Measurements from ENCODE around the gene HRG. TPM values are rescaled to one million over a fixed set of nuclear protein-coding genes. Genes with fewer than 3 reads are reported as not detected.
"Not testable (repeated sequence)": the region's sequence is repeated elsewhere in the genome, so short reads cannot be mapped to it uniquely, and the experiment has no call there.

HRG gene
- total and polyA plus RNA-seq, 2 of the 8 experiments (the other 6 are each of a cell fraction or from before 2014, with no cell fraction given), result 0.03 to 0.15 TPM

DNA sequence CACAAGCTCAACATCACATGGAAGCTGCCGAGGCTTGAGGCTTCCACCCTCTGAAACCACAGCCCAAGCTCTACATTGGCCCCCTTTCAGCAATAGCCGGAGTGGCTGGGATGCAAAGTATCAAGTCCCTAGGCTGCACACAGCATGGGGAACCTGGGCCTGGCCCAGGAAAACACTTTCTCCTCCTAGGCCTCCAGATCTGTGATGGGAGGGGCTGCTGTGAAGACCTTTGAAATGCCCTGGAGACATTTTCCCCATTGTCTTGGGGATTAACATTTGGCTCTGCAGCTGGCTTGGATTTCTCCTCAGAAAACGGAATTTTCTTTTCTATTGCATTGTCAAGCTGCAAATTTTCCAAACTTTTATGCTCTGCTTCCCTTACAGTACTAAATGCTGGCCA lies 18.2 kb downstream of the HRG start (continued):
- TF ChIP-seq, protein P1, sequence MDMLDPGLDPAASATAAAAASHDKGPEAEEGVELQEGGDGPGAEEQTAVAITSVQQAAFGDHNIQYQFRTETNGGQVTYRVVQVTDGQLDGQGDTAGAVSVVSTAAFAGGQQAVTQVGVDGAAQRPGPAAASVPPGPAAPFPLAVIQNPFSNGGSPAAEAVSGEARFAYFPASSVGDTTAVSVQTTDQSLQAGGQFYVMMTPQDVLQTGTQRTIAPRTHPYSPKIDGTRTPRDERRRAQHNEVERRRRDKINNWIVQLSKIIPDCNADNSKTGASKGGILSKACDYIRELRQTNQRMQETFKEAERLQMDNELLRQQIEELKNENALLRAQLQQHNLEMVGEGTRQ (IDR thresholded peaks at IDR 0.05; ENCODE audit: low read length), result no peak
- no peak for TF ChIP-seq BACH1 (IDR thresholded peaks at IDR 0.05; ENCODE audit: low read length)
- TF ChIP-seq SIRT6 (IDR thresholded peaks at IDR 0.05; ENCODE audit: low read length), result no peak
- no peak for TF ChIP-seq HDAC6 (IDR thresholded peaks at IDR 0.05; ENCODE audit: low read depth, low read length)
- no peak for TF ChIP-seq CBX8 (IDR thresholded peaks at IDR 0.05; ENCODE audit: borderline replicate concordance, low read depth, low read length)
- no peak for TF ChIP-seq RFX5 (IDR thresholded peaks at IDR 0.05; ENCODE audit: borderline replicate concordance, low read depth, low read length)

DNA sequence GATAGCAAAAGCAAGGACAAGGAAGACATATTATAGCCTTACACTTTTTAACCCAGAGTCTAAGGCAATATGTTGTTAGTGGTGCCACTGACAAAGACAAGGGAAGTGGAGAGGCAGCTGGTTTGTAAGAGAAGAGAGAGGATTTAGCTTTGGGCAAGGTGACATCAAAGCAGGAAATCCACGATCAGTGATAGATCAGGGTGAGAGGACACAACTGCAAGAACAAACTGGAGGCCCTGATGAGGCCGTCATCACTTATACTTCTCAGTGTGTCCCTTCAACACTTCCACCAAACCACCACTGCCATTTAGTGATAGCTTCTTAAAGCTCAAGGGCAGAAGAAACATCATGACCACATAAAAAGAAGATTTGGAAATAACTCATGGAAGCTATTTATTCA lies 20.7 kb downstream of the HRG start:
- H3K4me1 ChIP-seq (replicated peaks in 1 of 4; ENCODE audit: control insufficient read depth in 3 of 4, insufficient read depth in 4 of 4, low read length in 3 of 4); H3K4ac ChIP-seq (replicated peaks; ENCODE audit: insufficient read length, low read depth, low read length); H2AFZ ChIP-seq (ENCODE audit: low read length); H4K91ac ChIP-seq (replicated peaks; ENCODE audit: insufficient read length, low read length); POLR2A ChIA-PET (ENCODE audit: partially characterized antibody); H3K9ac ChIP-seq (replicated peaks in 1 of 4; ENCODE audit: extremely low read depth in 1 of 4, low read depth in 3 of 4, low read length in 3 of 4); FAIRE-seq; H3K14ac ChIP-seq (ENCODE audit: insufficient read length); H3K23me2 ChIP-seq (ENCODE audit: low read depth, low read length); H2BK12ac ChIP-seq (ENCODE audit: low read depth, low read length); H2BK5ac ChIP-seq (ENCODE audit: low read depth, low read length); H4K8ac ChIP-seq (ENCODE audit: extremely low read depth, insufficient read depth, low read length); H3K79me1 ChIP-seq (ENCODE audit: low read depth, low read length); H3K36me3 ChIP-seq (ENCODE audit: control insufficient read depth in 2 of 4, insufficient read depth in 4 of 4, low read length in 3 of 4); H2AK5ac ChIP-seq (ENCODE audit: low read depth, low read length); H3K4me3 ChIP-seq (ENCODE audit: extremely low read depth in 1 of 4, insufficient read depth in 2 of 4, low read depth in 3 of 4, low read length in 4 of 4); H2BK15ac ChIP-seq (ENCODE audit: low read length); H3K27ac ChIP-seq (ENCODE audit: low read depth, low read length); H2BK20ac ChIP-seq (ENCODE audit: low read length); H3K27me3 ChIP-seq (replicated peaks in 1 of 4; ENCODE audit: control insufficient read depth in 3 of 4, extremely low read depth in 1 of 4, insufficient read depth in 3 of 4, low read length in 3 of 4); H3K4me2 ChIP-seq (ENCODE audit: insufficient read depth in 1 of 2, low read depth in 2 of 2, low read length in 2 of 2); H4K20me1 ChIP-seq (replicated peaks in 1 of 2; ENCODE audit: control insufficient read depth in 1 of 2, insufficient read depth in 2 of 2, low read length in 2 of 2); H2BK120ac ChIP-seq (replicated peaks; ENCODE audit: low read depth, low read length); H3K23ac ChIP-seq (ENCODE audit: insufficient read length); H3K18ac ChIP-seq (ENCODE audit: extremely low read depth, low read length); H3K56ac ChIP-seq (replicated peaks; ENCODE audit: insufficient read length, low read depth, low read length); H3K79me2 ChIP-seq (ENCODE audit: control insufficient read depth in 1 of 2, insufficient read depth in 2 of 2, low read length in 2 of 2); H4K5ac ChIP-seq (ENCODE audit: insufficient read length, low read depth, low read length); DNase-seq (ENCODE audit: low read depth in 1 of 2, low spot score in 2 of 2): not testable (repeated sequence)
- CTCF ChIA-PET (ENCODE audit: partially characterized antibody), result interaction anchor here (0.9 kb wide), 1 partner anchor 69 kb away, joined by 3 read pairs; no protein-coding TSS in a partner anchor
- H3K9me3 ChIP-seq (ENCODE audit: insufficient read depth in 2 of 2, low read depth in 1 of 2, low read length in 1 of 2), result peaks cover 6 to 12% of the 10 kb centered on the region in 2 experiments; a peak in 2 of 4 replicates
- WGBS, 2 experiments (ENCODE audit: extremely low coverage in 1 of 2, insufficient coverage in 1 of 2, insufficient read length in 1 of 2, insufficient replicate concordance in 2 of 2, low coverage in 1 of 2, low lambda C conversion rate in 2 of 2, missing lambda C conversion rate in 1 of 2), result 96% methylated on average over 2 of the region's 2 CpGs; no CpG with 5 or more reads in 1 of the 2 experiments
